Measurements from ENCODE around the gene MBP. TPM values are rescaled to one million over a fixed set of nuclear protein-coding genes. Genes with fewer than 3 reads are reported as not detected.

The MBP gene
- total RNA-seq, 2 experiments from 2014 or later, result 75.4 to 79.2 TPM

DNA sequence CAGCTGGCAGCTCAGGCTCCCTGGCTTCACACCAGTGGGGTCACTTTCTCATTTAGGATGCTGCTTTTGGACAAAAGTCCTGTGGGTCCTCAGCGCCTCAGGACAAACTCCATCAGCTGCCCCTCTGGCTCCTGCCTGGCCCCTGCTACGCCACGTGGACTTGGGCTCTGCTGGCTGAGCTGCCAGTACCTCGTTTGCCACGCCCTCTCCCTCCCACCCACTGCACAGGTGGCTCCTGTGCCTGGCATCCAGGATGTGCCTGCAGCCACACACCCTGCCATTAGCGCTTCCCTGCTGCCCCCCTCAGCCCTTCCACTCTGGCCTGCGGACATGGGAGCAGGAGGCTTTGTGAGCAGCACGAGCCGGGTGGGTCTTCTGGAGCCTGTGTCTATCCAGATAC is 191.3 kb downstream of the MBP start:
- no peak overlapping the region for H3K27ac ChIP-seq (ENCODE audit: low read depth in 1 of 2, low read length in 2 of 2)
- H3K4me3 ChIP-seq (ENCODE audit: low read length), result no peak overlapping the region
- ATAC-seq (ENCODE audit: poor library complexity) (no peak), DNase-seq (no peak)
- Mint-ChIP-seq H3K4me3 (no peak overlapping the region), H3K27me3 (no peaks in the 10 kb centered on the region), H3K4me1 (ENCODE audit: low read depth) (peaks cover 1% of the 10 kb centered on the region), H3K36me3 (ENCODE audit: low read depth) (peaks cover 67% of the 10 kb centered on the region), H3K9me3 (no peaks in the 10 kb centered on the region), H3K27ac (no peak overlapping the region)
- POLR2A ChIA-PET, result no interaction called here
- no peak for TF ChIP-seq CTCF (IDR thresholded peaks at IDR 0.05)
- peaks cover 42% of the 10 kb centered on the region for H3K36me3 ChIP-seq (ENCODE audit: insufficient read depth, low read length)
- no peaks in the 10 kb centered on the region for H3K4me1 ChIP-seq (ENCODE audit: insufficient read depth, low read length)
- H3K27me3 ChIP-seq (ENCODE audit: control insufficient read depth in 1 of 2, insufficient read depth in 2 of 2, low read length in 2 of 2), result no peaks in the 10 kb centered on the region
- CTCF ChIA-PET, result no interaction called here
- no peaks in the 10 kb centered on the region for H3K9me3 ChIP-seq (ENCODE audit: control insufficient read depth in 1 of 2, insufficient read depth in 1 of 2, low read length in 2 of 2)
- intact Hi-C loops (cut with DNase I, micrococcal nuclease), result no loop called here

DNA sequence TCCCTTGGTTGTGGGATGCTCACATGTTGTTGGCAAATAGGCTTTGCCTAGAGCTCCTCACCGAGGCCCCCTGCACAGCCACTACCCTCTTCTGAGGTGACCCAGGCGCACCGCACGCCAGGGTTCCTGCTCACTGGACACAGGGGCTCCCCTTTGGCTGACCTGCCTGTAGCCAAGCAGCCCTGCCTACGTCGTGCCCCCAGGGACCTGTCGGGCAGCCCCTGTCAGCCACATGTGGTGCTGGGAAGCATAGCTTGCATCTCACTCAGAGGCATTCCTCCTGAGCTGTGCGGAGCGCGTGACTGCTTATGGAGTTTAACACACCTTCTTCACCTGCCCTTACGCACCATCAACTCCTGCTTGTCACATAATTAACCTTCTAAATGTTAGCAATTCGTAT is 194.0 kb downstream of the MBP start:
- H3K4me1 ChIP-seq (ENCODE audit: insufficient read depth, low read length), result no peaks in the 10 kb centered on the region
- H3K27me3 ChIP-seq (ENCODE audit: control insufficient read depth in 1 of 2, insufficient read depth in 2 of 2, low read length in 2 of 2), result no peaks in the 10 kb centered on the region
- H3K36me3 ChIP-seq (ENCODE audit: insufficient read depth, low read length), result peaks cover 52% of the 10 kb centered on the region
- intact Hi-C loops (cut with DNase I, micrococcal nuclease), result no loop called here
- no peaks in the 10 kb centered on the region for H3K9me3 ChIP-seq (ENCODE audit: control insufficient read depth in 1 of 2, insufficient read depth in 1 of 2, low read length in 2 of 2)
- ATAC-seq (ENCODE audit: poor library complexity), result no peak
- Mint-ChIP-seq H3K4me1 (ENCODE audit: low read depth) (no peaks in the 10 kb centered on the region), H3K36me3 (ENCODE audit: low read depth) (peaks cover 69% of the 10 kb centered on the region), H3K27me3 (no peaks in the 10 kb centered on the region), H3K27ac (no peak overlapping the region), H3K4me3 (no peak overlapping the region), H3K9me3 (no peaks in the 10 kb centered on the region)
- POLR2A ChIA-PET, result no interaction called here
- TF ChIP-seq CTCF (IDR thresholded peaks at IDR 0.05), result no peak
- no peak overlapping the region for H3K27ac ChIP-seq (ENCODE audit: low read depth in 1 of 2, low read length in 2 of 2)
- no peak for DNase-seq
- no peak overlapping the region for H3K4me3 ChIP-seq (ENCODE audit: low read length)
- CTCF ChIA-PET, result no interaction called here

DNA sequence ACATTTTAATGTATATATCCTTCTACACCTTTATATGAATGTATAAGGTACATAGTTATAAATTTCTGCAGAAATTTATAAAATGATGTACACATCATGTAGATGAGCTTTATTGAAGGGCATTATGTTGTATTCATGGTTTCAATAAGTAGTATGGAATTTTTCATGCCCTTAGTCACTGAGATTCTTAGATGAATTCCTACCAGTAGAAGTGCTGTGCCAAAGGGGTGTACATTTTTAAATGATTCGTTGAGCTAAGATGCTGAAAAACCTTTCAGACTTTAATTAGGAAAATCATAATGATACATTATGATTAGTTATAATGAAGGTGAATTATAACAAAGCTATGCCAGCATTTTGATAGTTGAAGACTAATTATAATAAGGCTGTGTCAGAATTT is 195.0 kb downstream of the MBP start:
- H3K27ac ChIP-seq (ENCODE audit: low read depth in 1 of 2, low read length in 2 of 2), result no peak overlapping the region
- POLR2A ChIA-PET, result no interaction called here
- Mint-ChIP-seq H3K4me3 (no peak overlapping the region), H3K36me3 (ENCODE audit: low read depth) (peaks cover 70% of the 10 kb centered on the region), H3K27ac (no peak overlapping the region), H3K9me3 (no peaks in the 10 kb centered on the region), H3K27me3 (no peaks in the 10 kb centered on the region), H3K4me1 (ENCODE audit: low read depth) (peaks cover 2% of the 10 kb centered on the region)
- no peak overlapping the region for H3K4me3 ChIP-seq (ENCODE audit: low read length)
- no peak for DNase-seq
- CTCF ChIA-PET, result no interaction called here
- no peaks in the 10 kb centered on the region for H3K4me1 ChIP-seq (ENCODE audit: insufficient read depth, low read length)
- no peaks in the 10 kb centered on the region for H3K27me3 ChIP-seq (ENCODE audit: control insufficient read depth in 1 of 2, insufficient read depth in 2 of 2, low read length in 2 of 2)
- no peak for ATAC-seq (ENCODE audit: poor library complexity)
- no peak for TF ChIP-seq CTCF (IDR thresholded peaks at IDR 0.05)
- H3K36me3 ChIP-seq (ENCODE audit: insufficient read depth, low read length), result peaks cover 55% of the 10 kb centered on the region
- H3K9me3 ChIP-seq (ENCODE audit: control insufficient read depth in 1 of 2, insufficient read depth in 1 of 2, low read length in 2 of 2), result no peaks in the 10 kb centered on the region
- intact Hi-C loops (cut with DNase I, micrococcal nuclease), result no loop called here
